CD14-positive monocyte (primary cell): Measurements from ENCODE around the gene NUDT8. TPM values are rescaled to one million over a fixed set of nuclear protein-coding genes. Genes with fewer than 3 reads are reported as not detected.

Experiments used
- DNase-seq, 3 donors: peaks; one replicate each; pipeline ENCODE4 v3.0.0-alpha.2; 2011 to 2022
- H2AFZ ChIP-seq: 2 replicates; pipeline ENCODE4 v1.6.0; 2012; ENCODE audit warnings: mild to moderate bottlenecking, low read depth, low read length, inconsistent platforms; ENCODE audit not compliant: insufficient read depth, poor library complexity, severe bottlenecking
- H3K27ac ChIP-seq, 2 donors: 1 replicate in 1 of 2; 2 replicates in 1 of 2; pipeline ENCODE4 v1.5.1; 2012 to 2013; ENCODE audit warnings: low read length in 2 of 2, control low read depth in 1 of 2, inconsistent platforms in 1 of 2, low read depth in 1 of 2, mild to moderate bottlenecking in 1 of 2
- H3K27me3 ChIP-seq, 2 donors: one replicate each; pipeline versions ENCODE4 v1.6.0 to v1.6.1; 2011 to 2013; ENCODE audit warnings: low read length in 2 of 2; ENCODE audit not compliant: control insufficient read depth in 2 of 2, insufficient read depth in 2 of 2
- H3K36me3 ChIP-seq, 2 donors: replicated peaks in 1 of 2; 1 replicate in 1 of 2; 2 replicates in 1 of 2; pipeline versions ENCODE4 v1.5.1 to v1.6.1; 2012 to 2013; ENCODE audit warnings: low read length in 2 of 2, control low read depth in 1 of 2, inconsistent platforms in 1 of 2, mild to moderate bottlenecking in 1 of 2; ENCODE audit not compliant: insufficient read depth in 2 of 2, control insufficient read depth in 1 of 2
- H3K4me1 ChIP-seq, 2 donors: 1 replicate in 1 of 2; 2 replicates in 1 of 2; pipeline versions ENCODE4 v1.5.1 to v1.6.1; 2012 to 2013; ENCODE audit warnings: low read length in 2 of 2, control low read depth in 1 of 2, inconsistent platforms in 1 of 2, mild to moderate bottlenecking in 1 of 2, moderate library complexity in 1 of 2; ENCODE audit not compliant: insufficient read depth in 2 of 2, control insufficient read depth in 1 of 2
- H3K4me2 ChIP-seq: replicated peaks from 2 replicates; pipeline ENCODE3; 2012; ENCODE audit warnings: low read length, moderate library complexity, mild to moderate bottlenecking; ENCODE audit not compliant: poor library complexity, severe bottlenecking; ENCODE audit errors: extremely low read depth
- H3K4me3 ChIP-seq, 3 experiments: fragments of 200-600 bp in 1 of 3; sonication (generic) in 1 of 3; replicated peaks in 1 of 3; 1 replicate in 2 of 3; 2 replicates in 1 of 3; pipeline ENCODE4 v1.5.1; 2011 to 2013; ENCODE audit warnings: low read length in 3 of 3, mild to moderate bottlenecking in 3 of 3, control low read depth in 2 of 3, low read depth in 2 of 3, inconsistent platforms in 1 of 3, moderate library complexity in 1 of 3
- H3K79me2 ChIP-seq: 2 replicates; pipeline ENCODE4 v1.6.0; 2012; ENCODE audit warnings: mild to moderate bottlenecking, control low read depth, inconsistent platforms, low read length, moderate library complexity; ENCODE audit not compliant: insufficient read depth
- H3K9ac ChIP-seq: 2 replicates; pipeline ENCODE4 v1.6.0; 2017; ENCODE audit warnings: low read length, mild to moderate bottlenecking; ENCODE audit not compliant: insufficient read depth, poor library complexity, severe bottlenecking
- H3K9me3 ChIP-seq, 2 donors: replicated peaks in 1 of 2; 1 replicate in 1 of 2; 2 replicates in 1 of 2; pipeline versions ENCODE4 v1.5.1 to v1.6.1; 2012 to 2013; ENCODE audit warnings: low read length in 2 of 2, control low read depth in 1 of 2; ENCODE audit not compliant: control insufficient read depth in 1 of 2, insufficient read depth in 1 of 2
- H4K20me1 ChIP-seq: 2 replicates; pipeline ENCODE4 v1.6.0; 2012; ENCODE audit warnings: mild to moderate bottlenecking, low read length, control low read depth, moderate library complexity; ENCODE audit not compliant: insufficient read depth
- H3K27ac Mint-ChIP-seq, 7 donors: one replicate each; pipeline ENCODE4 v1.8.0; 2020; ENCODE audit warnings: mild to moderate bottlenecking in 7 of 7, mixed read lengths in 7 of 7, moderate library complexity in 6 of 7, inconsistent platforms in 2 of 7
- H3K27me3 Mint-ChIP-seq, 3 donors: one replicate each; pipeline ENCODE4 v1.8.0; 2021 to 2022; ENCODE audit warnings: low read depth in 3 of 3, mild to moderate bottlenecking in 3 of 3, mixed read lengths in 3 of 3, moderate library complexity in 3 of 3, inconsistent platforms in 1 of 3
- H3K36me3 Mint-ChIP-seq, 2 donors: one replicate each; pipeline ENCODE4 v1.8.0; 2020; ENCODE audit warnings: mixed read lengths in 2 of 2, inconsistent platforms in 1 of 2, mild to moderate bottlenecking in 1 of 2
- H3K4me1 Mint-ChIP-seq: one replicate; pipeline ENCODE4 v1.8.0; 2020; ENCODE audit warnings: mild to moderate bottlenecking, mixed read lengths
- H3K4me3 Mint-ChIP-seq, 2 donors: one replicate each; pipeline ENCODE4 v1.8.0; 2020; ENCODE audit warnings: mild to moderate bottlenecking in 2 of 2, mixed read lengths in 2 of 2, moderate library complexity in 1 of 2
- H3K9me3 Mint-ChIP-seq, 7 donors: one replicate each; pipeline ENCODE4 v1.8.0; 2020 to 2022; ENCODE audit warnings: mixed read lengths in 7 of 7, mild to moderate bottlenecking in 6 of 7, moderate library complexity in 6 of 7, inconsistent platforms in 2 of 7
- WGBS: methylation state at CpG from one replicate; pipeline ENCODE4 v1.1.5; 2013; ENCODE audit warnings: missing lambda C conversion rate; ENCODE audit not compliant: insufficient coverage; 5-methylcytosine and 5-hydroxymethylcytosine counted together
- intact Hi-C, 2 donors: fragments of 100-400 bp; cut with micrococcal nuclease; formaldehyde crosslinking; loops; one replicate each; pipeline versions ENCODE4 v1.15.0 to v1.15.1; 2023
- polyA plus RNA-seq, 3 donors: library from polyadenylated mRNA; depleted of rRNA in 1 of 3; unstranded in 2 of 3; stranded (reverse) in 1 of 3; fragments of 300-500 nt in 2 of 3; fragments of >200 nt in 1 of 3; fragmentation: Illumina TruSeq in 2 of 3; gene quantifications; 1 replicate in 2 of 3; 2 replicates in 1 of 3; pipeline ENCODE4 v1.2.3, GENCODE V29; 2012 to 2021
- TF ChIP-seq, protein P1 (sequence below): fragments of 200-600 bp; IDR thresholded peaks from one replicate; pipeline ENCODE4 v1.8.0; 2022; ENCODE audit warnings: antibody characterized with exemption, mild to moderate bottlenecking

The NUDT8 gene
- polyA plus RNA-seq, 3 donors = 0.92 to 1.4 (median 1.3) TPM

DNA sequence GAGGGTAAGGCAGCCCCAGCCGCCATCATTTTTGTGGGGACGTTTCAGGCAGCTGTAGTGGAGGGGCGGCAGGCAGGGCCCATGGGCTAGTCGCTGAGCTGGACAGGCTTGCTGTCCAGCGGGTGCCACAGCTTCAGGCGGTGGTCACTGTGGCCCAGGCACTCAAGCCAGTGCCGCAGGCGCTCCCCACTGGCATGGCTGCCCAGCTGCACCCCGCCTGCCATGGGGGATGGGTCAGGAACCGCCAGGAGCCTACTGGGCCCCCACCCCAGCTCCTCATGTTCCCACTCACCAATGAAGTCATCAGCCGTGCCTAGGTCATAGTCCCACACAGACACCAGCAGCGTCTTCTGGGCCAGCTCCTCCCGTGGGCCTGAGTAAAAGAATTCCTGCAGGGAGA, 17.0 kb downstream of the NUDT8 start:
- Histone ChIP-seq H3K79me2 (peaks cover 5% of the 10 kb centered on the region), H3K4me2 (no peak overlapping the region), H3K4me3 (no peak overlapping the region), H3K9ac (no peak overlapping the region), H3K4me1 (peaks cover 21 to 26% of the 10 kb centered on the region in 2 donors), H4K20me1 (no peaks in the 10 kb centered on the region), H2AFZ (no peak overlapping the region), H3K27ac (no peak overlapping the region), H3K9me3 (no peaks in the 10 kb centered on the region), H3K27me3 (peaks cover 0 to 17% of the 10 kb centered on the region in 2 donors), H3K36me3 (peaks cover 41 to 44% of the 10 kb centered on the region in 2 donors)
- DNase-seq = no peak
- intact Hi-C loops = no loop called here
- Mint-ChIP-seq H3K9me3 (no peaks in the 10 kb centered on the region), H3K27ac (peak overlapping the region in 5 of 7 donors; percentile 10 to 95 (median 68)), H3K4me1 (peaks cover 19% of the 10 kb centered on the region), H3K4me3 (no peak overlapping the region), H3K27me3 (peaks cover 21 to 22% (median 22%) of the 10 kb centered on the region in 3 donors), H3K36me3 (peaks cover 41 to 43% of the 10 kb centered on the region in 2 donors)
- TF ChIP-seq, protein P1, sequence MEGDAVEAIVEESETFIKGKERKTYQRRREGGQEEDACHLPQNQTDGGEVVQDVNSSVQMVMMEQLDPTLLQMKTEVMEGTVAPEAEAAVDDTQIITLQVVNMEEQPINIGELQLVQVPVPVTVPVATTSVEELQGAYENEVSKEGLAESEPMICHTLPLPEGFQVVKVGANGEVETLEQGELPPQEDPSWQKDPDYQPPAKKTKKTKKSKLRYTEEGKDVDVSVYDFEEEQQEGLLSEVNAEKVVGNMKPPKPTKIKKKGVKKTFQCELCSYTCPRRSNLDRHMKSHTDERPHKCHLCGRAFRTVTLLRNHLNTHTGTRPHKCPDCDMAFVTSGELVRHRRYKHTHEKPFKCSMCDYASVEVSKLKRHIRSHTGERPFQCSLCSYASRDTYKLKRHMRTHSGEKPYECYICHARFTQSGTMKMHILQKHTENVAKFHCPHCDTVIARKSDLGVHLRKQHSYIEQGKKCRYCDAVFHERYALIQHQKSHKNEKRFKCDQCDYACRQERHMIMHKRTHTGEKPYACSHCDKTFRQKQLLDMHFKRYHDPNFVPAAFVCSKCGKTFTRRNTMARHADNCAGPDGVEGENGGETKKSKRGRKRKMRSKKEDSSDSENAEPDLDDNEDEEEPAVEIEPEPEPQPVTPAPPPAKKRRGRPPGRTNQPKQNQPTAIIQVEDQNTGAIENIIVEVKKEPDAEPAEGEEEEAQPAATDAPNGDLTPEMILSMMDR = no peak
- WGBS = 96% methylated on average over 11 of the region's 13 CpGs

DNA sequence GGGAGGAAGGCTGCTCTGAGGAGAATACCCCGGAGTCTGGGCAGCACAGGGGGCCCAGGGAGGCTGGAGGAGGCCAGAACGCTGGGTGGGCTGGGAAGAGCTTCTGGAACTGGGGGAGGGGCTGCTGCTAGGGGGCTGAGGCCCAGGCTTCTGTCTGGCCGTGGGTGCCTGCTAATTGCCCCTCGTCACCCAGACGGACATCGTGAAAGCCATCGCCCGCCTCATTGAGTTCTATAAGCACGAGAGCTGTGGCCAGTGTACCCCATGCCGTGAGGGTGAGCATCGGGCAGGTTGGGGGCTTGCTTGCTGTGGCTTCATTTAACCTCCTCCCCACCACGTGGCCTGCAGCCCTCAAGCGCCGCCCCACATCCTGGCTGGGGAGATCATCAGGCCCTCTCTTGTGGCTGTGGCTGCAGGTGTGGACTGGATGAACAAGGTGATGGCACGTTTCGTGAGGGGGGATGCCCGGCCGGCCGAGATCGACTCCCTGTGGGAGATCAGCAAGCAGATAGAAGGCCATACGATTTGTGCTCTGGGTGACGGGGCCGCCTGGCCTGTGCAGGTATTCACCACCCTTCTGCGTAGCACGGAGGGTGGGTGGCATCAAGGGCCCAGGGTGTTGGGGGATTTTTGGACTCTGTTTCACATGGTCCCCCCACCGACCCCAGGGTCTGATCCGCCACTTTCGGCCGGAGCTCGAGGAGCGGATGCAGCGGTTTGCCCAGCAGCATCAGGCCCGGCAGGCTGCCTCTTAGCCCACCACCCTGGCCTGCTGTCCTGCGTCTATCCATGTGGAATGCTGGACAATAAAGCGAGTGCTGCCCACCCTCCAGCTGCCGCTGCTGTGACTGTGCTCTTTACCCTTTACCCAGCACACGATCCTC, 17.8 kb downstream of the NUDT8 start:
- Mint-ChIP-seq H3K36me3 (peaks cover 41 to 43% of the 10 kb centered on the region in 2 donors), H3K4me1 (peaks cover 26% of the 10 kb centered on the region), H3K27ac (peak overlapping the region in 3 of 7 donors; percentile 10 to 68 (median 54)), H3K9me3 (no peaks in the 10 kb centered on the region), H3K4me3 (no peak overlapping the region), H3K27me3 (peaks cover 15 to 18% (median 16%) of the 10 kb centered on the region in 3 donors)
- H3K9ac ChIP-seq = no peak overlapping the region
- intact Hi-C loops = no loop called here
- 97% methylated on average over 27 of the region's 37 CpGs for WGBS
- no peak overlapping the region for H3K4me3 ChIP-seq
- H3K9me3 ChIP-seq = no peaks in the 10 kb centered on the region
- peaks cover 0 to 14% of the 10 kb centered on the region in 2 donors for H3K27me3 ChIP-seq
- H3K27ac ChIP-seq = no peak overlapping the region
- DNase-seq = no peak
- TF ChIP-seq, protein P1 = no peak
- H3K4me1 ChIP-seq = peaks cover 29 to 34% of the 10 kb centered on the region in 2 donors
- no peaks in the 10 kb centered on the region for H4K20me1 ChIP-seq
- peaks cover 12% of the 10 kb centered on the region for H3K79me2 ChIP-seq
- H3K36me3 ChIP-seq = peaks cover 41 to 44% of the 10 kb centered on the region in 2 donors
- H3K4me2 ChIP-seq = no peak overlapping the region
- no peak overlapping the region for H2AFZ ChIP-seq
